Nephron progenitor cell (in vitro differentiated cells): ENCODE data around the gene HADH.
A peak's percentile ranks its signal among the peaks of the same experiment; 100 is the strongest.

Experiments
- DNase-seq: peaks from one replicate; pipeline ENCODE4 v3.0.0; 2021
- H3K27ac Mint-ChIP-seq: 2 replicates; pipeline ENCODE4 v1.8.0; 2021; ENCODE audit warnings: mild to moderate bottlenecking, moderate library complexity, mixed read lengths
- H3K27me3 Mint-ChIP-seq: 2 replicates; pipeline ENCODE4 v1.8.0; 2021; ENCODE audit warnings: mild to moderate bottlenecking, low read depth, mixed read lengths; ENCODE audit not compliant: poor library complexity
- H3K36me3 Mint-ChIP-seq: 2 replicates; pipeline ENCODE4 v1.8.0; 2021; ENCODE audit warnings: low read depth, mixed read lengths
- H3K4me1 Mint-ChIP-seq: 2 replicates; pipeline ENCODE4 v1.8.0; 2021; ENCODE audit warnings: mixed read lengths
- H3K4me3 Mint-ChIP-seq: 2 replicates; pipeline ENCODE4 v1.8.0; 2021; ENCODE audit warnings: mild to moderate bottlenecking, moderate library complexity, mixed read lengths
- H3K9me3 Mint-ChIP-seq: 2 replicates; pipeline ENCODE4 v1.8.0; 2021; ENCODE audit warnings: mild to moderate bottlenecking, moderate library complexity, mixed read lengths
- TF ChIP-seq, protein P1 (sequence below): fragments of 200-600 bp; sonication (generic); IDR thresholded peaks from 2 replicates; pipeline ENCODE4 v1.5.0; 2021; ENCODE audit warnings: antibody characterized with exemption

Gene HADH

DNA sequence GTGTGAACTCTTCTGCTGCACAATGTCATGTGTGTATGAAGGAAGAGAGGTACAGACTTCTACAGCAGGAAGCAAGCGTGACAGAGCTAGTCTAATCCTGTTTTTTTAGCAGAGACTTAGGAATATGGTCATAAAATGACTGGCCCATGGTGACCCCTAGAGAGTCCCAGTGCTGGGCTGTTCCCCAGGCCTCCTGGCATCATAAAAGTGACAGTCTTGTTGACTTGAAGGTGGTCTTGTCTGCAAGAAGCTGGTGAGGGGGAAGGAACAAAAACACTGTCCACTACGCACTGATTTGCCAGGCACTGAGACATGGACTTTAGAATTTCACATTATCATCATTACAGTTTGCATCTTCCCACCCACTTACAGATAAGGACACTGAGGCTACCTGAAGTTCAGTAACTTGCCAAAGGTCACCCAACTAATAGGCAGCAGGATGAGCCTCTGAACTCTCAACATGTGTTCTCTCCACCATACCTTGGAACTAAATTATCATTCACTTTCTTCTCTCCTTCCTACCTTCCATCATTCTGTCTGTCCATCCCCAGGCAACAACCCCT lies 63.0 kb downstream of the HADH start:
- peak overlapping the region; percentile 6 for H3K27ac Mint-ChIP-seq
- no peak for DNase-seq
- no peaks in the 10 kb centered on the region for H3K27me3 Mint-ChIP-seq
- peaks cover 53% of the 10 kb centered on the region for H3K36me3 Mint-ChIP-seq
- peaks cover 82% of the 10 kb centered on the region for H3K4me1 Mint-ChIP-seq
- TF ChIP-seq, protein P1, sequence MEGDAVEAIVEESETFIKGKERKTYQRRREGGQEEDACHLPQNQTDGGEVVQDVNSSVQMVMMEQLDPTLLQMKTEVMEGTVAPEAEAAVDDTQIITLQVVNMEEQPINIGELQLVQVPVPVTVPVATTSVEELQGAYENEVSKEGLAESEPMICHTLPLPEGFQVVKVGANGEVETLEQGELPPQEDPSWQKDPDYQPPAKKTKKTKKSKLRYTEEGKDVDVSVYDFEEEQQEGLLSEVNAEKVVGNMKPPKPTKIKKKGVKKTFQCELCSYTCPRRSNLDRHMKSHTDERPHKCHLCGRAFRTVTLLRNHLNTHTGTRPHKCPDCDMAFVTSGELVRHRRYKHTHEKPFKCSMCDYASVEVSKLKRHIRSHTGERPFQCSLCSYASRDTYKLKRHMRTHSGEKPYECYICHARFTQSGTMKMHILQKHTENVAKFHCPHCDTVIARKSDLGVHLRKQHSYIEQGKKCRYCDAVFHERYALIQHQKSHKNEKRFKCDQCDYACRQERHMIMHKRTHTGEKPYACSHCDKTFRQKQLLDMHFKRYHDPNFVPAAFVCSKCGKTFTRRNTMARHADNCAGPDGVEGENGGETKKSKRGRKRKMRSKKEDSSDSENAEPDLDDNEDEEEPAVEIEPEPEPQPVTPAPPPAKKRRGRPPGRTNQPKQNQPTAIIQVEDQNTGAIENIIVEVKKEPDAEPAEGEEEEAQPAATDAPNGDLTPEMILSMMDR, result no peak
- no peak overlapping the region for H3K4me3 Mint-ChIP-seq
- no peaks in the 10 kb centered on the region for H3K9me3 Mint-ChIP-seq

DNA sequence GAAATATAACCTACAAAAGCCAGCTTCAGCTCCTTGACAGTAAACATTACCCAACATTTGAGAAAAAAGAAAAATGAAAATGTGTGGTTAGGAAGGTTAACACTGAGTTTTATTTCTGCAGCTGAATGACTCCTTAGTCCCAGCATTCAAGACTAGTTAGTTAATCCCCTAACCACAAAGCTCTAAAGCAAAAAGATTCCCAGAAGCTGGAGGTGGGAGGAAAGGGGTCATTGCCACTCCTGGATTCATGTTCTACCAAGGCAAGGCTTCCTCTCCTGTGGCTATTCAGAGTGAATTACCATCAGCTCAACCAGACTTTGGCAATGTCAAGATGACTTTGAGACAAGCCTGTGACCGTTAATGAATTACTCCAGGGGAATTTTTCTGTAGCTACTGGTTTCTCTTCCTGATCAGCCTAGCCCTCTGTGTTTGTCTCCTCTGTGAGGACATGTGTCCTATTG lies 63.6 kb downstream of the HADH start:
- Mint-ChIP-seq H3K4me3 (peak overlapping the region; percentile 23), H3K36me3 (peaks cover 50% of the 10 kb centered on the region)
- TF ChIP-seq, protein P1, result no peak

DNA sequence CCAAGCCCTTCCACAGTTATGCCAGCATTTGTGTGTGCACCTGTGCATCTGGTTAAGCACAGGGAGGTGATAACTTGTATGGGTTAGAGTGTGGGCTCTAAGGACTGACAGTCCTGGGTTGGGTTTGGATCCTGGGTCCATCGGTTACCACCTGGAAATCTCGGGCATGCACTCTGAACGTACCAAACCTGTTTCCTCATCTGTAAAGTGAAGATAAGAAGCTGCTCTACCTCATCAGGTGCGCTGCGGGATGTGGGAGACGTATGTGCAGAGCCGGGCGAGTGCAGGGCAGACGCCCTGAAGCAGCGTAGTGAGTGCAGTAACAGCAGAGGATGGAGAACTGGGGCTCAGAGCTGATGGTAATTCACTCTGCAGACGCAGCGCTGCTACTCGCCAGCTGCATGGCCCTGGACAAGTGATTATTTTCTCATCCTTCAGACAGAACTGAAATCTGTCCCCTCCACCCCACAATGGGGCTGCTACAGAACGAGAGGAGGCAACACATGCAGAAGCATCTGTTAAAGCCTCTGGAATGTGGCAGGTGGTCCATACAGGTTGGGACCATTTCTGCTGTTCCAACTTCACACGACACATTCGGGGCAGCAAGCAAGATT lies 64.4 kb downstream of the HADH start:
- TF ChIP-seq, protein P1, result no peak
- Mint-ChIP-seq H3K27ac (peak overlapping the region; percentile 6), H3K4me1 (peaks cover 80% of the 10 kb centered on the region), H3K36me3 (peaks cover 42% of the 10 kb centered on the region), H3K9me3 (no peaks in the 10 kb centered on the region), H3K4me3 (peak overlapping the region; percentile 23), H3K27me3 (no peaks in the 10 kb centered on the region)
- DNase-seq, result no peak

More for the DNA sequence above, 63.6 kb downstream of the HADH start:
- Mint-ChIP-seq H3K9me3 (no peaks in the 10 kb centered on the region), H3K4me1 (peaks cover 80% of the 10 kb centered on the region), H3K27ac (peak overlapping the region; percentile 6), H3K27me3 (no peaks in the 10 kb centered on the region)
- DNase-seq, result no peak

DNA sequence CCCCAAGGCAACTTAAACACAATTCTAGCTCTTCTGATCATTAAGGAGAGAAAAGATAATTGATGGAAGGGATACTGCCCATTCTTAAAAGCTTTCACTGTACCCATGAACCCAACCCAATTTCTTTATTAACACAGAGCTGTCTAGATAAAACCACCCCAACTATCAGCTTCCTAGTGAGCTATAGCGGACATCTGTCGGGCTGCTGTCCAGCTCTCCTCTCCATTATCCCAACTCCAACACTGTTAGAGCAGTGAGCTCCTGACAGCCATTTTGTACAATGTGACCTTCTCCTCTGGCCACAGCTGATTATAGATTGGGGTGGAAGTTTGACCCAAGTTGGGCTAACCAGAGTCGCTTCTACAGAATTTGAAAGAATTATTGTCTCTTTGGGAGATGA lies 66.1 kb downstream of the HADH start:
- Mint-ChIP-seq H3K4me3 (no peak overlapping the region), H3K27ac (peak overlapping the region; percentile 80)

DNA sequence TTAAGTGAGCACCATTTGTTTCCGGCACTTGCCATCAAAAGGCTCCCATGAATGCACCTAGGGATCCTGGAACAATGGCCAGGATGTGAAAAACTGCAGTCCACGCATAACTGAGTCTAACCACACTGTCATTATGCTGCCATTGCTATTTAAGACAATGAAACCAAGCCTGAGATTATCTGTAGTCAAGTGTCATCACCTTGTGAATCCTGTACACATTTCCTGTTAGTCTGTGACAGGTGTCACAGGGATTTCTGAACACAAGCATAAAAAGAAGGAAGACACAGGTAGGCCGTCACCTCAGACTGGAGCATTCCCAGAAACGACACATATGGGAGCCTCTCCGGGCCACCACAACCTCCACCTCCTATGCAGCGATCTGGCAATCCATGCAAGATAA lies 66.7 kb downstream of the HADH start:
- Mint-ChIP-seq H3K27me3 (no peaks in the 10 kb centered on the region), H3K9me3 (no peaks in the 10 kb centered on the region), H3K4me1 (peaks cover 84% of the 10 kb centered on the region), H3K4me3 (no peak overlapping the region), H3K36me3 (peaks cover 37% of the 10 kb centered on the region), H3K27ac (peak overlapping the region; percentile 80)
- TF ChIP-seq, protein P1, result no peak
- DNase-seq, result no peak

More for the DNA sequence above, 66.1 kb downstream of the HADH start:
- Mint-ChIP-seq H3K36me3 (peaks cover 40% of the 10 kb centered on the region), H3K27me3 (no peaks in the 10 kb centered on the region), H3K4me1 (peaks cover 84% of the 10 kb centered on the region), H3K9me3 (no peaks in the 10 kb centered on the region)
- TF ChIP-seq, protein P1, result no peak
- DNase-seq, result no peak
